ENCODE measurements around the gene PTPRN2. TPM values are rescaled to one million over a fixed set of nuclear protein-coding genes. Genes with fewer than 3 reads are reported as not detected.

The PTPRN2 gene
- polyA plus RNA-seq, 1 of the 3 experiments (the other 2 are of a cell fraction) = 4.0 TPM

DNA sequence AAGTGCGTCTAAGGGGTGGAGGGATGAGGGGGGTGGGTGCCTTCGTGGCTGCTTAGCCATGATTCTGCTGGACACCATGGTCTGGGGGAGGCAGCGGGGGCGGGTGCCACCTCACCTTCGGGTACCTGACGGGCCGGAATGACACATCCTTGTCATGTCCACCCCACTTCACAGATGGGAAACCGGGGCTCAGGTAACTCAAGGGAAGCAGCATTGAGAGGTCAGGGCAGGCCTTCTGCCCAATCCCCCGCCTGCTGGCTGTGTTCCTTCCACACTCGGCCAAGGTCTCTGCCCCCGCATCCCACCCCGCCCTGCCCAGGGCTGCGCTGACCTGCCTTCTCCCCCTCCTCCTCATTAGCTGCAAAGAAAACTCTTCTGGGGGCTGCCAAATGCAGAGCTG is 598.0 kb downstream of the PTPRN2 start:
- no peak for DNase-seq

More for the DNA sequence above, 598.0 kb downstream of the PTPRN2 start:
- TF ChIP-seq, protein P1, sequence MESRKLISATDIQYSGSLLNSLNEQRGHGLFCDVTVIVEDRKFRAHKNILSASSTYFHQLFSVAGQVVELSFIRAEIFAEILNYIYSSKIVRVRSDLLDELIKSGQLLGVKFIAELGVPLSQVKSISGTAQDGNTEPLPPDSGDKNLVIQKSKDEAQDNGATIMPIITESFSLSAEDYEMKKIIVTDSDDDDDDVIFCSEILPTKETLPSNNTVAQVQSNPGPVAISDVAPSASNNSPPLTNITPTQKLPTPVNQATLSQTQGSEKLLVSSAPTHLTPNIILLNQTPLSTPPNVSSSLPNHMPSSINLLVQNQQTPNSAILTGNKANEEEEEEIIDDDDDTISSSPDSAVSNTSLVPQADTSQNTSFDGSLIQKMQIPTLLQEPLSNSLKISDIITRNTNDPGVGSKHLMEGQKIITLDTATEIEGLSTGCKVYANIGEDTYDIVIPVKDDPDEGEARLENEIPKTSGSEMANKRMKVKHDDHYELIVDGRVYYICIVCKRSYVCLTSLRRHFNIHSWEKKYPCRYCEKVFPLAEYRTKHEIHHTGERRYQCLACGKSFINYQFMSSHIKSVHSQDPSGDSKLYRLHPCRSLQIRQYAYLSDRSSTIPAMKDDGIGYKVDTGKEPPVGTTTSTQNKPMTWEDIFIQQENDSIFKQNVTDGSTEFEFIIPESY (IDR thresholded peaks at IDR 0.05; ENCODE audit: borderline replicate concordance, low read depth) = no peak
- TF ChIP-seq MEF2A (IDR thresholded peaks at IDR 0.05; ENCODE audit: borderline replicate concordance, low read depth) = no peak
- TF ChIP-seq, protein P2, sequence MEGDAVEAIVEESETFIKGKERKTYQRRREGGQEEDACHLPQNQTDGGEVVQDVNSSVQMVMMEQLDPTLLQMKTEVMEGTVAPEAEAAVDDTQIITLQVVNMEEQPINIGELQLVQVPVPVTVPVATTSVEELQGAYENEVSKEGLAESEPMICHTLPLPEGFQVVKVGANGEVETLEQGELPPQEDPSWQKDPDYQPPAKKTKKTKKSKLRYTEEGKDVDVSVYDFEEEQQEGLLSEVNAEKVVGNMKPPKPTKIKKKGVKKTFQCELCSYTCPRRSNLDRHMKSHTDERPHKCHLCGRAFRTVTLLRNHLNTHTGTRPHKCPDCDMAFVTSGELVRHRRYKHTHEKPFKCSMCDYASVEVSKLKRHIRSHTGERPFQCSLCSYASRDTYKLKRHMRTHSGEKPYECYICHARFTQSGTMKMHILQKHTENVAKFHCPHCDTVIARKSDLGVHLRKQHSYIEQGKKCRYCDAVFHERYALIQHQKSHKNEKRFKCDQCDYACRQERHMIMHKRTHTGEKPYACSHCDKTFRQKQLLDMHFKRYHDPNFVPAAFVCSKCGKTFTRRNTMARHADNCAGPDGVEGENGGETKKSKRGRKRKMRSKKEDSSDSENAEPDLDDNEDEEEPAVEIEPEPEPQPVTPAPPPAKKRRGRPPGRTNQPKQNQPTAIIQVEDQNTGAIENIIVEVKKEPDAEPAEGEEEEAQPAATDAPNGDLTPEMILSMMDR (IDR thresholded peaks at IDR 0.05) = no peak
- no peak for TF ChIP-seq POLR2AphosphoS5 (IDR thresholded peaks at IDR 0.05; ENCODE audit: low read depth, low read length)
- no peak for TF ChIP-seq RXRA (IDR thresholded peaks at IDR 0.05; ENCODE audit: borderline replicate concordance, low read depth)
- TF ChIP-seq NFIC (IDR thresholded peaks at IDR 0.05; ENCODE audit: borderline replicate concordance) = no peak
- no peak for TF ChIP-seq EZH2phosphoT487 (IDR thresholded peaks at IDR 0.05; ENCODE audit: borderline replicate concordance, low read depth)
- TF ChIP-seq, protein P3, sequence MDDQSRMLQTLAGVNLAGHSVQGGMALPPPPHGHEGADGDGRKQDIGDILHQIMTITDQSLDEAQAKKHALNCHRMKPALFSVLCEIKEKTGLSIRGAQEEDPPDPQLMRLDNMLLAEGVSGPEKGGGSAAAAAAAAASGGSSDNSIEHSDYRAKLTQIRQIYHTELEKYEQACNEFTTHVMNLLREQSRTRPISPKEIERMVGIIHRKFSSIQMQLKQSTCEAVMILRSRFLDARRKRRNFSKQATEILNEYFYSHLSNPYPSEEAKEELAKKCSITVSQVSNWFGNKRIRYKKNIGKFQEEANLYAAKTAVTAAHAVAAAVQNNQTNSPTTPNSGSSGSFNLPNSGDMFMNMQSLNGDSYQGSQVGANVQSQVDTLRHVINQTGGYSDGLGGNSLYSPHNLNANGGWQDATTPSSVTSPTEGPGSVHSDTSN (IDR thresholded peaks at IDR 0.05) = no peak
- TF ChIP-seq GABPA (IDR thresholded peaks at IDR 0.05; ENCODE audit: low read depth) = no peak
- TF ChIP-seq, protein P4, sequence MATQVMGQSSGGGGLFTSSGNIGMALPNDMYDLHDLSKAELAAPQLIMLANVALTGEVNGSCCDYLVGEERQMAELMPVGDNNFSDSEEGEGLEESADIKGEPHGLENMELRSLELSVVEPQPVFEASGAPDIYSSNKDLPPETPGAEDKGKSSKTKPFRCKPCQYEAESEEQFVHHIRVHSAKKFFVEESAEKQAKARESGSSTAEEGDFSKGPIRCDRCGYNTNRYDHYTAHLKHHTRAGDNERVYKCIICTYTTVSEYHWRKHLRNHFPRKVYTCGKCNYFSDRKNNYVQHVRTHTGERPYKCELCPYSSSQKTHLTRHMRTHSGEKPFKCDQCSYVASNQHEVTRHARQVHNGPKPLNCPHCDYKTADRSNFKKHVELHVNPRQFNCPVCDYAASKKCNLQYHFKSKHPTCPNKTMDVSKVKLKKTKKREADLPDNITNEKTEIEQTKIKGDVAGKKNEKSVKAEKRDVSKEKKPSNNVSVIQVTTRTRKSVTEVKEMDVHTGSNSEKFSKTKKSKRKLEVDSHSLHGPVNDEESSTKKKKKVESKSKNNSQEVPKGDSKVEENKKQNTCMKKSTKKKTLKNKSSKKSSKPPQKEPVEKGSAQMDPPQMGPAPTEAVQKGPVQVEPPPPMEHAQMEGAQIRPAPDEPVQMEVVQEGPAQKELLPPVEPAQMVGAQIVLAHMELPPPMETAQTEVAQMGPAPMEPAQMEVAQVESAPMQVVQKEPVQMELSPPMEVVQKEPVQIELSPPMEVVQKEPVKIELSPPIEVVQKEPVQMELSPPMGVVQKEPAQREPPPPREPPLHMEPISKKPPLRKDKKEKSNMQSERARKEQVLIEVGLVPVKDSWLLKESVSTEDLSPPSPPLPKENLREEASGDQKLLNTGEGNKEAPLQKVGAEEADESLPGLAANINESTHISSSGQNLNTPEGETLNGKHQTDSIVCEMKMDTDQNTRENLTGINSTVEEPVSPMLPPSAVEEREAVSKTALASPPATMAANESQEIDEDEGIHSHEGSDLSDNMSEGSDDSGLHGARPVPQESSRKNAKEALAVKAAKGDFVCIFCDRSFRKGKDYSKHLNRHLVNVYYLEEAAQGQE (IDR thresholded peaks at IDR 0.05; ENCODE audit: low read depth, low read length) = no peak
- no peak for TF ChIP-seq NRF1 (IDR thresholded peaks at IDR 0.05; ENCODE audit: low read depth, low read length)
- no peak for TF ChIP-seq FOSL2 (IDR thresholded peaks at IDR 0.05; ENCODE audit: borderline replicate concordance, low read depth)
- no peak overlapping the region for H3K4me2 ChIP-seq
- no peaks in the 10 kb centered on the region for H3F3A ChIP-seq (replicated peaks; ENCODE audit: insufficient read depth)
- no peaks in the 10 kb centered on the region for H3K9me2 ChIP-seq
- H3K9ac ChIP-seq = no peak overlapping the region
- H3K27ac ChIP-seq (ENCODE audit: low read depth in 2 of 2, low read length in 1 of 2) = no peak overlapping the region
- no peaks in the 10 kb centered on the region for H3K27me3 ChIP-seq (ENCODE audit: insufficient read depth)
- WGBS (ENCODE audit: low lambda C conversion rate) = 54% methylated on average over 13 of the region's 13 CpGs
- no peak overlapping the region for H3K4me3 ChIP-seq (ENCODE audit: low read depth in 2 of 2, low read length in 1 of 2)
- no peaks in the 10 kb centered on the region for H3K36me3 ChIP-seq (replicated peaks in 1 of 2; ENCODE audit: control insufficient read depth in 1 of 2, insufficient read depth in 2 of 2, low read length in 1 of 2)
- no peaks in the 10 kb centered on the region for H3K79me2 ChIP-seq (ENCODE audit: insufficient read depth)
- POLR2A ChIA-PET = no interaction called here
- no peaks in the 10 kb centered on the region for H3K9me3 ChIP-seq
- H4K20me1 ChIP-seq (ENCODE audit: insufficient read depth) = no peaks in the 10 kb centered on the region
- H2AFZ ChIP-seq (ENCODE audit: low read depth) = no peak overlapping the region
- H3K4me1 ChIP-seq (ENCODE audit: control insufficient read depth in 1 of 2, insufficient read depth in 2 of 2, low read depth in 1 of 2, low read length in 1 of 2) = peaks cover 0 to 20% of the 10 kb centered on the region in 2 experiments; a peak in 1 of 4 replicates
- CTCF ChIA-PET = interaction anchor here (1.6 kb wide), 1 partner anchor 14 kb away, joined by 4 read pairs; no protein-coding TSS in a partner anchor
